ENCODE results near the gene AIFM3.

- TF ChIP-seq CTCF (IDR thresholded peaks at IDR 0.05) (no peak), POLR2A (IDR thresholded peaks at IDR 0.05) (no peak)
Observed at GRCh38 chr22:20988573-20989322, 21.7 kb downstream of the AIFM3 start.

Measured in thyroid gland (tissue), 4 donors.